Esophagus squamous epithelium (tissue), 5 donors: ENCODE data around the gene FEM1C. TPM values are rescaled to one million over a fixed set of nuclear protein-coding genes. Genes with fewer than 3 reads are reported as not detected.

ENCODE experiments used
- DNase-seq: peaks from one replicate; lab custom pipeline; 2025; lab: John Stamatoyannopoulos, UW
- H3K27ac ChIP-seq, 4 donors: fragments of 200-600 bp; sonication (generic); one replicate each; pipeline ENCODE4 v1.5.1; 2016 to 2019; ENCODE audit warnings: mild to moderate bottlenecking in 1 of 4
- H3K27me3 ChIP-seq, 4 donors: fragments of 200-600 bp; sonication (generic); 1 replicate in 3 of 4; 2 replicates in 1 of 4; pipeline versions ENCODE4 v1.5.1 to v1.6.0; 2017 to 2021; ENCODE audit warnings: antibody characterized with exemption in 1 of 4
- H3K36me3 ChIP-seq, 3 donors: fragments of 200-600 bp; sonication (generic); one replicate each; pipeline ENCODE4 v1.5.1; 2016 to 2019
- H3K4me1 ChIP-seq, 3 donors: fragments of 200-600 bp; sonication (generic); one replicate each; pipeline ENCODE4 v1.5.1; 2017 to 2019
- H3K4me3 ChIP-seq, 4 donors: fragments of 200-600 bp; sonication (generic); 1 replicate in 3 of 4; 2 replicates in 1 of 4; pipeline ENCODE4 v1.5.1; 2016 to 2019; ENCODE audit warnings: mild to moderate bottlenecking in 2 of 4, moderate library complexity in 1 of 4
- H3K9me3 ChIP-seq, 3 donors: fragments of 200-600 bp; sonication (generic); one replicate each; pipeline ENCODE4 v1.5.1; 2016 to 2019
- CTCF ChIP-seq, 6 experiments: fragments of 450-650 bp in 4 of 6; fragments of 200-600 bp in 2 of 6; sonication (generic) in 2 of 6; IDR thresholded peaks; one replicate each; pipeline ENCODE4 v1.5.1; 2016 to 2019; ENCODE audit warnings: antibody characterized with exemption in 6 of 6, mild to moderate bottlenecking in 4 of 6, moderate library complexity in 4 of 6
- POLR2A ChIP-seq, 4 donors: fragments of 450-650 bp; IDR thresholded peaks; one replicate each; pipeline ENCODE4 v1.6.1; 2017; ENCODE audit warnings: antibody characterized with exemption in 4 of 4, mild to moderate bottlenecking in 4 of 4, moderate library complexity in 3 of 4
- WGBS, 2 donors: methylation state at CpG; one replicate each; pipeline ENCODE4 v1.1.5; 2018; 5-methylcytosine and 5-hydroxymethylcytosine counted together
- intact Hi-C: fragments of 100-400 bp; cut with DNase I; formaldehyde crosslinking; loops from one replicate; pipeline ENCODE4 v1.15.0; 2022
- total RNA-seq, 4 donors: library from RNA; depleted of rRNA; stranded (reverse); fragments of >200 nt; gene quantifications; one replicate each; pipeline ENCODE4 v1.1.0, GENCODE V29; 2016
- donor health status: DM: yes; HTN: yes; CAD: no.

FEM1C gene
- total RNA-seq, 4 donors from 2014 or later = 8.2 to 23.1 (median 11.7) TPM

- TF ChIP-seq CTCF (IDR thresholded peaks at IDR 0.05) (no peak), POLR2A (IDR thresholded peaks at IDR 0.05) (no peak)
- no peak for DNase-seq
- H3K27me3 ChIP-seq = no peaks in the 10 kb centered on the region
- H3K9me3 ChIP-seq = no peaks in the 10 kb centered on the region
- WGBS, 2 donors = 46 to 69% methylated on average over 4 of the region's 4 CpGs
- peak overlapping the region in 1 of 4 donors; percentile 12 for H3K27ac ChIP-seq
- peaks cover 0 to 7% (median 0%) of the 10 kb centered on the region in 3 donors for H3K4me1 ChIP-seq
- H3K4me3 ChIP-seq = no peak overlapping the region
- H3K36me3 ChIP-seq = no peaks in the 10 kb centered on the region
- intact Hi-C loops = no loop called here
These were observed 8.5 kb upstream of the FEM1C start for GRCh38 chr5:115553082-115553481.

- no peaks in the 10 kb centered on the region for H3K27me3 ChIP-seq
- 31 to 55% methylated on average over 3 to 4 of the region's 4 CpGs for WGBS, 2 donors
- H3K27ac ChIP-seq = peak overlapping the region in 1 of 4 donors; percentile 1
- H3K9me3 ChIP-seq = peaks cover 0 to under 1% (median 0%) of the 10 kb centered on the region in 3 donors
- intact Hi-C loops = no loop called here
- no peak for TF ChIP-seq POLR2A (IDR thresholded peaks at IDR 0.05)
- TF ChIP-seq CTCF (IDR thresholded peaks at IDR 0.05) = no peak
- H3K4me3 ChIP-seq = no peak overlapping the region
- H3K4me1 ChIP-seq = peaks cover 0 to 7% (median 0%) of the 10 kb centered on the region in 3 donors
- no peak for DNase-seq
- no peaks in the 10 kb centered on the region for H3K36me3 ChIP-seq
These were observed 6.8 kb upstream of the FEM1C start for GRCh38 chr5:115551415-115551814.

- no peaks in the 10 kb centered on the region for H3K27me3 ChIP-seq
- H3K36me3 ChIP-seq = no peaks in the 10 kb centered on the region
- TF ChIP-seq CTCF (IDR thresholded peaks at IDR 0.05) = no peak
- TF ChIP-seq POLR2A (IDR thresholded peaks at IDR 0.05) = no peak
- H3K9me3 ChIP-seq = peaks cover 3 to 9% (median 6%) of the 10 kb centered on the region in 3 donors
- intact Hi-C loops = no loop called here
- H3K27ac ChIP-seq = no peak overlapping the region
- no peak overlapping the region for H3K4me3 ChIP-seq
- no peak for DNase-seq
- peaks cover 0 to 12% (median 0%) of the 10 kb centered on the region in 3 donors for H3K4me1 ChIP-seq
- 51 to 84% methylated on average over 3 of the region's 3 CpGs for WGBS, 2 donors
These were observed 4.6 kb upstream of the FEM1C start for GRCh38 chr5:115549154-115549553.

GRCh38 chr5:115548683-115549082 lies 4.1 kb upstream of the FEM1C start:
- Histone ChIP-seq H3K4me1 (peaks cover 0 to 12% (median 0%) of the 10 kb centered on the region in 3 donors), H3K4me3 (no peak overlapping the region), H3K9me3 (peaks cover 3 to 9% (median 6%) of the 10 kb centered on the region in 3 donors), H3K27ac (no peak overlapping the region), H3K27me3 (no peaks in the 10 kb centered on the region), H3K36me3 (no peaks in the 10 kb centered on the region)
- 92 to 93% methylated on average over 4 of the region's 4 CpGs for WGBS, 2 donors
- TF ChIP-seq POLR2A (IDR thresholded peaks at IDR 0.05) (no peak), CTCF (IDR thresholded peaks at IDR 0.05) (no peak)
- intact Hi-C loops = no loop called here
- DNase-seq = no peak

GRCh38 chr5:115545351-115545882 lies 842 bp upstream of the FEM1C start:
- Histone ChIP-seq H3K27ac (peak overlapping the region; percentile 96 to 100 (median 99)), H3K4me3 (peak overlapping the region in 2 of 4 donors; percentile 92 to 93), H3K4me1 (peaks cover 5 to 35% (median 9%) of the 10 kb centered on the region in 3 donors), H3K9me3 (peaks cover 3 to 9% (median 6%) of the 10 kb centered on the region in 3 donors), H3K27me3 (no peaks in the 10 kb centered on the region), H3K36me3 (peaks cover 0 to under 1% (median 0%) of the 10 kb centered on the region in 3 donors)
- intact Hi-C loops = no loop called here
- WGBS, 2 donors = 96 to 98% methylated on average over 9 of the region's 9 CpGs
- DNase-seq = no peak
- no peak for TF ChIP-seq POLR2A (IDR thresholded peaks at IDR 0.05)
- TF ChIP-seq CTCF (IDR thresholded peaks at IDR 0.05) = no peak
